PC-9 (cell line): ENCODE data around the gene ADAMTSL3. TPM values are rescaled to one million over a fixed set of nuclear protein-coding genes. Genes with fewer than 3 reads are reported as not detected.

Experiments used
- BruUV-seq: library from RNA; stranded (reverse); fragments of 400-500 nt; replicated peaks from 2 replicates; lab custom pipeline; 2021; lab: Mats Ljungman, UMichigan
- CTCF ChIA-PET: fragments of 300-600 bp; sonication (Branson Sonifier 250); formaldehyde crosslinking; loops from one replicate; lab custom pipeline; 2022; ENCODE audit warnings: antibody characterized with exemption; lab: Charles Lee
- POLR2A ChIA-PET: fragments of 300-600 bp; sonication (Branson Sonifier 250); formaldehyde crosslinking; loops from one replicate; lab custom pipeline; 2022; ENCODE audit warnings: antibody characterized with exemption; ENCODE audit not compliant: unreplicated experiment; lab: Charles Lee
- DNase-seq, 2 experiments: peaks; one replicate each; pipeline versions ENCODE4 v3.0.0 to v3.0.0-alpha.2; 2015 to 2022; ENCODE audit warnings: mixed read lengths in 1 of 2
- H2AFZ ChIP-seq: fragments of 200-600 bp; sonication (generic); 2 replicates; pipeline ENCODE4 v1.8.1; 2017; ENCODE audit warnings: antibody characterized with exemption
- H3F3A ChIP-seq: fragments of 200-600 bp; sonication (generic); 2 replicates; pipeline ENCODE4 v1.8.1; 2017; ENCODE audit warnings: antibody characterized with exemption, mild to moderate bottlenecking, low read depth; ENCODE audit not compliant: insufficient read depth
- H3K27ac ChIP-seq: fragments of 200-600 bp; sonication (generic); 2 replicates; pipeline ENCODE4 v1.6.1; 2016; ENCODE audit warnings: mixed run types
- H3K27me3 ChIP-seq: fragments of 200-600 bp; sonication (generic); 2 replicates; pipeline ENCODE4 v1.6.1; 2016; ENCODE audit warnings: low read depth, mixed run types; ENCODE audit not compliant: insufficient read depth
- H3K36me3 ChIP-seq: fragments of 200-600 bp; sonication (generic); 2 replicates; pipeline ENCODE4 v1.6.1; 2016; ENCODE audit warnings: low read depth, mixed run types
- H3K4me1 ChIP-seq: fragments of 200-600 bp; sonication (generic); replicated peaks from 2 replicates; pipeline ENCODE4 v1.6.1; 2016; ENCODE audit warnings: mixed run types; ENCODE audit not compliant: insufficient read depth
- H3K4me2 ChIP-seq: fragments of 200-600 bp; sonication (generic); 2 replicates; pipeline ENCODE4 v1.6.1; 2017; ENCODE audit warnings: mixed run types
- H3K4me3 ChIP-seq: fragments of 200-600 bp; sonication (generic); 2 replicates; pipeline ENCODE4 v1.6.1; 2016; ENCODE audit warnings: mixed run types
- H3K79me2 ChIP-seq: fragments of 200-600 bp; sonication (generic); 2 replicates; pipeline ENCODE4 v1.6.1; 2017; ENCODE audit warnings: low read depth, mixed run types
- H3K9me2 ChIP-seq: fragments of 200-600 bp; sonication (generic); 2 replicates; pipeline ENCODE4 v1.8.1; 2017; ENCODE audit warnings: mild to moderate bottlenecking; ENCODE audit not compliant: insufficient read depth
- H3K9me3 ChIP-seq: fragments of 200-600 bp; sonication (generic); 2 replicates; pipeline ENCODE4 v1.8.1; 2016; ENCODE audit warnings: low read depth; ENCODE audit not compliant: insufficient read depth
- H4K20me1 ChIP-seq: fragments of 200-600 bp; sonication (generic); 2 replicates; pipeline ENCODE4 v1.8.1; 2017; ENCODE audit not compliant: insufficient read depth
- EZH2 ChIP-seq: fragments of 200-600 bp; sonication (generic); IDR thresholded peaks from 2 replicates; pipeline ENCODE4 v1.8.0; 2017; ENCODE audit warnings: antibody characterized with exemption, low read depth
- intact Hi-C: fragments of 100-400 bp; cut with micrococcal nuclease; formaldehyde crosslinking; loops from one replicate; pipeline ENCODE4 v1.10.0; 2022; ENCODE audit not compliant: unreplicated experiment
- total RNA-seq: library from RNA; stranded (reverse); gene quantifications from 2 replicates; pipeline ENCODE4 v1.2.3, GENCODE V29; 2021
- TF ChIP-seq, protein P1 (sequence below): fragments of 200-600 bp; sonication (generic); conservative IDR thresholded peaks from 2 replicates; pipeline ENCODE4 v1.6.1; 2017; ENCODE audit warnings: mixed run types, antibody characterized with exemption, mild to moderate bottlenecking, moderate library complexity

Gene ADAMTSL3
- total RNA-seq, 1 experiment from 2014 or later, result 5.0 TPM

DNA sequence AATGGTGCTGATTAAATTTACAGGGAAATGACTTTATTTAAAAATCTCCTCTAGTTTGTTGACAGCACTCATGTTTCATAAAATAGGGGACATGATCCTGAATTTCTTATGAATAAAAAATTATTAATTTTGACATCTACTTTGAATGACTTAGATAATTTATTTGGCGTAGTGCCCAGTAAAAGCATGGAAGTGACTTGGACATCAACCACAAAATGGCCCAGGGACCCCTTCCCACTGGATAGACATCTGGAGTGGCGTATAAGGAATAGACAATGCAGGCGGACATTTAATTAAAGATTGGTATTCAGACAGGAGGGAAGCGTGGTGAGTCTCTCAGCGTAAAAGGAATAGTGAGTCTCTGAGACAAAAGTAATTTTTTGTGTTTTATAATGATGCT is 79.8 kb downstream of the ADAMTSL3 start:
- H2AFZ ChIP-seq, result no peak overlapping the region

GRCh38 chr15:83734487-83734886 is 80.6 kb downstream of the ADAMTSL3 start:
- Histone ChIP-seq H3K27me3 (no peaks in the 10 kb centered on the region), H4K20me1 (no peaks in the 10 kb centered on the region), H2AFZ (peak overlapping the region; percentile 50; the same call in 1 of the 2 replicates), H3F3A (peaks cover 28% of the 10 kb centered on the region), H3K9me3 (peaks cover 5% of the 10 kb centered on the region; the same call in 1 of the 2 replicates), H3K27ac (peak overlapping the region; percentile 95), H3K36me3 (no peaks in the 10 kb centered on the region), H3K4me1 (peaks cover 33% of the 10 kb centered on the region), H3K9me2 (no peaks in the 10 kb centered on the region), H3K4me3 (no peak overlapping the region), H3K4me2 (peak overlapping the region; percentile 62), H3K79me2 (no peaks in the 10 kb centered on the region)
- intact Hi-C loops, result loop anchor here (5.0 to 10.0 kb wide), 2 partner anchors 37 to 300 kb away; no protein-coding TSS in a partner anchor
- ChIA-PET CTCF (no interaction called here), POLR2A (interaction anchor here (0.6 to 0.7 kb wide), 3 partner anchors 22 to 143 kb away, joined by 3 to 4 read pairs (median 3); no protein-coding TSS in a partner anchor)
- peak; percentile 67 to 73 for DNase-seq
- no TSS peak for BruUV-seq
- TF ChIP-seq, protein P1, sequence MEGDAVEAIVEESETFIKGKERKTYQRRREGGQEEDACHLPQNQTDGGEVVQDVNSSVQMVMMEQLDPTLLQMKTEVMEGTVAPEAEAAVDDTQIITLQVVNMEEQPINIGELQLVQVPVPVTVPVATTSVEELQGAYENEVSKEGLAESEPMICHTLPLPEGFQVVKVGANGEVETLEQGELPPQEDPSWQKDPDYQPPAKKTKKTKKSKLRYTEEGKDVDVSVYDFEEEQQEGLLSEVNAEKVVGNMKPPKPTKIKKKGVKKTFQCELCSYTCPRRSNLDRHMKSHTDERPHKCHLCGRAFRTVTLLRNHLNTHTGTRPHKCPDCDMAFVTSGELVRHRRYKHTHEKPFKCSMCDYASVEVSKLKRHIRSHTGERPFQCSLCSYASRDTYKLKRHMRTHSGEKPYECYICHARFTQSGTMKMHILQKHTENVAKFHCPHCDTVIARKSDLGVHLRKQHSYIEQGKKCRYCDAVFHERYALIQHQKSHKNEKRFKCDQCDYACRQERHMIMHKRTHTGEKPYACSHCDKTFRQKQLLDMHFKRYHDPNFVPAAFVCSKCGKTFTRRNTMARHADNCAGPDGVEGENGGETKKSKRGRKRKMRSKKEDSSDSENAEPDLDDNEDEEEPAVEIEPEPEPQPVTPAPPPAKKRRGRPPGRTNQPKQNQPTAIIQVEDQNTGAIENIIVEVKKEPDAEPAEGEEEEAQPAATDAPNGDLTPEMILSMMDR, result no peak; the same call in 1 of the 2 replicates
- TF ChIP-seq EZH2, result no peak

More for the DNA sequence above, 79.8 kb downstream of the ADAMTSL3 start:
- ChIA-PET CTCF (no interaction called here), POLR2A (interaction anchor here (0.6 kb wide), 1 partner anchor 748 kb away, joined by 4 read pairs; the partner anchor contains the start of gene RAMAC)
- no peaks in the 10 kb centered on the region for H3K36me3 ChIP-seq
- H3K4me3 ChIP-seq, result no peak overlapping the region
- no peaks in the 10 kb centered on the region for H4K20me1 ChIP-seq
- H3K9me3 ChIP-seq, result peaks cover 5% of the 10 kb centered on the region; the same call in 1 of the 2 replicates
- H3K4me2 ChIP-seq, result peak overlapping the region; percentile 62
- no peak for DNase-seq
- TSS peak; percentile 92 for BruUV-seq
- H3K27me3 ChIP-seq, result no peaks in the 10 kb centered on the region
- TF ChIP-seq, protein P1, result no peak
- no peak for TF ChIP-seq EZH2
- intact Hi-C loops, result loop anchor here (1.0 to 10.0 kb wide), 3 partner anchors 36 to 445 kb away; no protein-coding TSS in a partner anchor
- H3K4me1 ChIP-seq, result peaks cover 33% of the 10 kb centered on the region
- peaks cover 28% of the 10 kb centered on the region for H3F3A ChIP-seq
- no peaks in the 10 kb centered on the region for H3K79me2 ChIP-seq
- no peaks in the 10 kb centered on the region for H3K9me2 ChIP-seq
- H3K27ac ChIP-seq, result peak overlapping the region; percentile 95

DNA sequence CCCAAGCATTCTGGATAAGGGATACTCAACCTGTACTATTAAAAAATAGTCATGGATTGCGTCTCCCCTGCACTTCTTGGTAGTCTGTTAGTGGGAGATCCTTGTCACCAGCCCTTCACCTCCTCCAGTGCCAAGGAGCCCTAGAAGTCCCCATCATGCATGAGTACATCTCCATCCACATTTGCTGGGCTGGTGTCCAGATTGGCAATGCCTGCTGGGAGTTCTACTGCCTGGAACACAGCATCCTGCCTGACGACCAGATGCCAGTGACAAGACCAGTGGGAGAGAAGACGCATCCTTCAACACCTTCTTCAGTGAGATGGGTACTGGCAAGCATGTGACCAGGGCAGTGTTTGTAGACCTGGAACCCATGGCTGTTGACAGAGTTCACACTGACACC is 85.7 kb downstream of the ADAMTSL3 start:
- Histone ChIP-seq H3K4me1 (peaks cover 7% of the 10 kb centered on the region), H3K27me3 (no peaks in the 10 kb centered on the region), H3K36me3 (no peaks in the 10 kb centered on the region), H4K20me1 (no peaks in the 10 kb centered on the region), H3K79me2 (no peaks in the 10 kb centered on the region), H3K4me3 (no peak overlapping the region), H3K27ac (no peak overlapping the region), H3K4me2 (no peak overlapping the region), H3K9me2 (no peaks in the 10 kb centered on the region), H3F3A (peaks cover 4% of the 10 kb centered on the region; the same call in 1 of the 2 replicates), H3K9me3 (no peaks in the 10 kb centered on the region), H2AFZ (no peak overlapping the region)
- DNase-seq, result no peak
- TF ChIP-seq, protein P1, result no peak
- no peak for TF ChIP-seq EZH2
- no TSS peak for BruUV-seq
- intact Hi-C loops, result loop anchor here (10.0 kb wide), 2 partner anchors 85 to 295 kb away; partner anchors contain the start of gene ADAMTSL3
- ChIA-PET CTCF (no interaction called here), POLR2A (no interaction called here)
